Measurements from ENCODE around the gene CA6. TPM values are rescaled to one million over a fixed set of nuclear protein-coding genes. Genes with fewer than 3 reads are reported as not detected.

Gene CA6
- total and polyA plus RNA-seq, 2 donors (not counting 1 experiment from before 2014, with no cell fraction given) = not detected

DNA sequence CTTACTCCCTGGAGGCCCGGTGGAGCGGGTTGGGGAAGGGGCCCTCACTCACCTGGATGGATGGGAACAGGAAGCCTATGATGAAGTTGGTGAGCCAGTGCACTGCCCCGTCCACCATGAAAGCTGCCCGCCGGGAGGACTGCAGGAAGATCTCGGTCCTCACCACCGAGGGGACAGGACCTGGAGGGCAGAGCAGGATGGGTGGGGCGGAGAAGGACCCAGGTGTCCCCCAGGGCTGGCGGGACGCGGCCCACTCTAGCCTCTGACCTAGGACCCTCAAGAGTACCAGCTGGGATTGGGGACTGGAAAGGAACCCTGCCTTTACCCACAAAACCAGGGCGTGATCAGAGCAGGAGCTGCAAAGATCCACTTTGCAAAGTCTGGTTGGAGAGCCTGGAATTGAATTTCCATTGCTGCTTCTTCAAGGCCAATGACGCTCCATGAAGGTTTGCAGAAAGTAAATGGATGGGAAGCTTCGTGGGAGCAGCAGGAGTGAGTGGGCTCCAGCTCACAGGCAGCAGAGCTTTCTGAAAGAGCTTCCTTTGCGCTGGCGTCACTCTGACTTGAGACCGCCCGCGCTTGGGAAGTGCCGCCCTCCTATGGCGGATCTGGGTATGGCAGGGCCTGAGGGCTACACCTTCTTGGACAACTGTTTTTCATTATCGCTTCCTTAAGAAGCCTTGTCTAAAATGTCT is 59.2 kb downstream of the CA6 start:
- ChIA-PET POLR2A (interaction anchor here (0.8 kb wide), 1 partner anchor 70 kb away, joined by 3 read pairs; no protein-coding TSS in a partner anchor), CTCF (interaction anchor here (0.6 to 3.9 kb wide), 42 partner anchors 9 to 1023 kb away, joined by 3 to 59 read pairs (median 5); partner anchors contain the start of gene SLC2A5)
- Histone ChIP-seq H2AFZ (ENCODE audit: insufficient read depth, low read depth, low read length, poor library complexity, severe bottlenecking) (peak overlapping the region; percentile 34), H4K20me1 (ENCODE audit: control insufficient read depth, insufficient read depth, low read length, poor library complexity, severe bottlenecking) (no peaks in the 10 kb centered on the region), H3K36me3 (replicated peaks in 1 of 2; ENCODE audit: control extremely low read depth in 1 of 2, control insufficient read depth in 1 of 2, extremely low read depth in 1 of 2, insufficient read depth in 2 of 2, low read length in 1 of 2) (no peaks in the 10 kb centered on the region), H3K4me3 (ENCODE audit: control extremely low read depth in 1 of 5, extremely low read depth in 1 of 5, insufficient read depth in 1 of 5, low read depth in 2 of 5, low read length in 4 of 5) (no peak overlapping the region), H3K27me3 (replicated peaks in 1 of 4; ENCODE audit: control extremely low read depth in 1 of 4, control insufficient read depth in 3 of 4, insufficient read depth in 4 of 4, low read length in 3 of 4) (peaks cover 0 to 11% (median 2%) of the 10 kb centered on the region in 4 experiments), H3K4me2 (replicated peaks; ENCODE audit: low read depth, low read length, poor library complexity, severe bottlenecking) (peak overlapping the region; percentile 49), H3K9me3 (ENCODE audit: control extremely low read depth in 1 of 3, control insufficient read depth in 2 of 3, insufficient read depth in 1 of 3, low read length in 2 of 3) (peaks cover 0 to 3% (median 0%) of the 10 kb centered on the region in 3 donors), H3K9ac (ENCODE audit: low read length) (no peak overlapping the region), H3K79me2 (ENCODE audit: control insufficient read depth, insufficient read depth, low read length) (no peaks in the 10 kb centered on the region), H3K4me1 (ENCODE audit: control insufficient read depth in 2 of 2, insufficient read depth in 2 of 2, low read length in 2 of 2) (peaks cover 11 to 26% of the 10 kb centered on the region in 2 donors), H3K27ac (ENCODE audit: low read length in 2 of 2) (no peak overlapping the region)
- DNase-seq (peak; percentile 83), ATAC-seq (ENCODE audit: low read depth) (peak; percentile 79)
- WGBS (ENCODE audit: insufficient coverage) = 49% methylated on average over 21 of the region's 22 CpGs
- Mint-ChIP-seq H3K9me3 (ENCODE audit: insufficient read depth) (no peaks in the 10 kb centered on the region), H3K27me3 (peaks cover 16% of the 10 kb centered on the region), H3K4me3 (no peak overlapping the region), H3K27ac (peak overlapping the region; percentile 3), H3K4me1 (peaks cover 33% of the 10 kb centered on the region)
- TF ChIP-seq, protein P1, sequence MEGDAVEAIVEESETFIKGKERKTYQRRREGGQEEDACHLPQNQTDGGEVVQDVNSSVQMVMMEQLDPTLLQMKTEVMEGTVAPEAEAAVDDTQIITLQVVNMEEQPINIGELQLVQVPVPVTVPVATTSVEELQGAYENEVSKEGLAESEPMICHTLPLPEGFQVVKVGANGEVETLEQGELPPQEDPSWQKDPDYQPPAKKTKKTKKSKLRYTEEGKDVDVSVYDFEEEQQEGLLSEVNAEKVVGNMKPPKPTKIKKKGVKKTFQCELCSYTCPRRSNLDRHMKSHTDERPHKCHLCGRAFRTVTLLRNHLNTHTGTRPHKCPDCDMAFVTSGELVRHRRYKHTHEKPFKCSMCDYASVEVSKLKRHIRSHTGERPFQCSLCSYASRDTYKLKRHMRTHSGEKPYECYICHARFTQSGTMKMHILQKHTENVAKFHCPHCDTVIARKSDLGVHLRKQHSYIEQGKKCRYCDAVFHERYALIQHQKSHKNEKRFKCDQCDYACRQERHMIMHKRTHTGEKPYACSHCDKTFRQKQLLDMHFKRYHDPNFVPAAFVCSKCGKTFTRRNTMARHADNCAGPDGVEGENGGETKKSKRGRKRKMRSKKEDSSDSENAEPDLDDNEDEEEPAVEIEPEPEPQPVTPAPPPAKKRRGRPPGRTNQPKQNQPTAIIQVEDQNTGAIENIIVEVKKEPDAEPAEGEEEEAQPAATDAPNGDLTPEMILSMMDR (IDR thresholded peaks at IDR 0.05) = peak; percentile 91
- TF ChIP-seq EZH2 (IDR thresholded peaks at IDR 0.05; ENCODE audit: borderline replicate concordance, insufficient read depth, low read depth, low read length, poor library complexity, severe bottlenecking) = no peak
- intact Hi-C loops (cut with micrococcal nuclease) = loop anchor here (1.0 to 10.0 kb wide), 4 partner anchors 17 to 190 kb away; no protein-coding TSS in a partner anchor

DNA sequence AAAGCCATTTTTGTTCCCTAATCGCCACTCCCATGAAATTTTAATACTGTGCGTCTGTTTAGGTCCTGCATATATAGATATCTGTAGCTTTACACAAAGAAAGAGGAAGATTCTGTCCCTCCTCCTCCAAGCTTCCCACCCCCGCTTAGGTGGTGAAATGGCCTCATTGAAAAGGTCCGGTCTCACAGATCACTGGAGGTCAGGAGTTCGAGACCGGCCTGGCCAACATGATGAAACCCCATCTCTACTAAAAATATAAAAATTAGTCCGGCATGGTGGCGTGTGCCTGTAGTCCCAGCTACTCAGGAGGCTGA is 59.7 kb downstream of the CA6 start:
- CTCF ChIA-PET = interaction anchor here (0.8 to 3.9 kb wide), 39 partner anchors 9 to 1024 kb away, joined by 3 to 59 read pairs (median 5); partner anchors contain the start of gene SLC2A5
- H3K27me3 Mint-ChIP-seq = peaks cover 17% of the 10 kb centered on the region

More for the DNA sequence above, 59.7 kb downstream of the CA6 start:
- Histone ChIP-seq H2AFZ (ENCODE audit: insufficient read depth, low read depth, low read length, poor library complexity, severe bottlenecking) (peak overlapping the region; percentile 34), H3K36me3 (replicated peaks in 1 of 2; ENCODE audit: control extremely low read depth in 1 of 2, control insufficient read depth in 1 of 2, extremely low read depth in 1 of 2, insufficient read depth in 2 of 2, low read length in 1 of 2) (no peaks in the 10 kb centered on the region), H3K27me3 (replicated peaks in 1 of 4; ENCODE audit: control extremely low read depth in 1 of 4, control insufficient read depth in 3 of 4, insufficient read depth in 4 of 4, low read length in 3 of 4) (peaks cover 0 to 11% (median 2%) of the 10 kb centered on the region in 4 experiments), H3K4me3 (ENCODE audit: control extremely low read depth in 1 of 5, extremely low read depth in 1 of 5, insufficient read depth in 1 of 5, low read depth in 2 of 5, low read length in 4 of 5) (no peak overlapping the region), H4K20me1 (ENCODE audit: control insufficient read depth, insufficient read depth, low read length, poor library complexity, severe bottlenecking) (no peaks in the 10 kb centered on the region), H3K4me1 (ENCODE audit: control insufficient read depth in 2 of 2, insufficient read depth in 2 of 2, low read length in 2 of 2) (peaks cover 13 to 30% of the 10 kb centered on the region in 2 donors), H3K9ac (ENCODE audit: low read length) (no peak overlapping the region), H3K4me2 (replicated peaks; ENCODE audit: low read depth, low read length, poor library complexity, severe bottlenecking) (no peak overlapping the region), H3K9me3 (ENCODE audit: control extremely low read depth in 1 of 3, control insufficient read depth in 2 of 3, insufficient read depth in 1 of 3, low read length in 2 of 3) (peaks cover 0 to 3% (median 0%) of the 10 kb centered on the region in 3 donors), H3K27ac (ENCODE audit: low read length in 2 of 2) (no peak overlapping the region), H3K79me2 (ENCODE audit: control insufficient read depth, insufficient read depth, low read length) (no peaks in the 10 kb centered on the region)
- 45% methylated on average over 2 of the region's 8 CpGs for WGBS (ENCODE audit: insufficient coverage)
- intact Hi-C loops (cut with micrococcal nuclease) = loop anchor here (1.0 to 10.0 kb wide), 4 partner anchors 17 to 189 kb away; no protein-coding TSS in a partner anchor
- H3K9me3 Mint-ChIP-seq (ENCODE audit: insufficient read depth) = no peaks in the 10 kb centered on the region
- H3K4me1 Mint-ChIP-seq = peaks cover 35% of the 10 kb centered on the region
- ATAC-seq (ENCODE audit: low read depth) (no peak), DNase-seq (no peak)
- H3K4me3 Mint-ChIP-seq = no peak overlapping the region
- POLR2A ChIA-PET = interaction anchor here (0.8 kb wide), 1 partner anchor 70 kb away, joined by 3 read pairs; no protein-coding TSS in a partner anchor
- H3K27ac Mint-ChIP-seq = peak overlapping the region; percentile 3
- TF ChIP-seq EZH2 (IDR thresholded peaks at IDR 0.05; ENCODE audit: borderline replicate concordance, insufficient read depth, low read depth, low read length, poor library complexity, severe bottlenecking) = no peak
- TF ChIP-seq, protein P1 (IDR thresholded peaks at IDR 0.05) = peak; percentile 52
